Heart left ventricle (tissue), 16 donors: ENCODE measurements around the gene ATF7. TPM values are rescaled to one million over a fixed set of nuclear protein-coding genes. Genes with fewer than 3 reads are reported as not detected.

Experiments used
- ATAC-seq, 4 donors: fragments of 200-7000 bp; cut with Tn5 transposase; one replicate each; pipeline ENCODE4 v1.9.1; 2020 to 2022; ENCODE audit warnings: moderate library complexity in 4 of 4, mild to moderate bottlenecking in 3 of 4, moderate number of reproducible peaks in 1 of 4
- DNase-seq, 5 donors: peaks; one replicate each; pipeline ENCODE4 v3.0.0-alpha.2; 2020
- H3K27ac ChIP-seq, 12 donors: fragments of 200-600 bp; sonication (generic) in 4 of 12; one replicate each; pipeline versions ENCODE4 v1.5.0 to v1.8.0; 2016 to 2022; ENCODE audit warnings: mild to moderate bottlenecking in 2 of 12
- H3K27me3 ChIP-seq, 9 donors: fragments of 200-600 bp; sonication (generic) in 2 of 9; one replicate each; pipeline versions ENCODE4 v1.5.1 to v1.8.0; 2016 to 2022; ENCODE audit warnings: mild to moderate bottlenecking in 3 of 9
- H3K36me3 ChIP-seq, 9 donors: fragments of 200-600 bp; sonication (generic) in 2 of 9; one replicate each; pipeline versions ENCODE4 v1.5.0 to v1.8.0; 2018 to 2022; ENCODE audit warnings: mild to moderate bottlenecking in 2 of 9
- H3K4me1 ChIP-seq, 12 donors: fragments of 200-600 bp; sonication (generic) in 4 of 12; one replicate each; pipeline versions ENCODE4 v1.5.0 to v1.8.0; 2016 to 2022; ENCODE audit warnings: mild to moderate bottlenecking in 3 of 12
- H3K4me3 ChIP-seq, 12 donors: fragments of 200-600 bp; sonication (generic) in 4 of 12; one replicate each; pipeline versions ENCODE4 v1.5.0 to v1.8.0; 2017 to 2022; ENCODE audit warnings: mild to moderate bottlenecking in 9 of 12, moderate library complexity in 4 of 12
- H3K9me3 ChIP-seq, 12 donors: fragments of 200-600 bp; sonication (generic) in 4 of 12; one replicate each; pipeline versions ENCODE4 v1.5.0 to v1.8.0; 2016 to 2022; ENCODE audit warnings: mild to moderate bottlenecking in 1 of 12
- CTCF ChIP-seq, 12 donors: fragments of 200-600 bp; sonication (generic) in 4 of 12; IDR thresholded peaks; one replicate each; pipeline versions ENCODE4 v1.5.0 to v1.8.0; 2018 to 2022; ENCODE audit warnings: antibody characterized with exemption in 12 of 12, mild to moderate bottlenecking in 5 of 12
- POLR2A ChIP-seq, 2 donors: fragments of 450-650 bp; IDR thresholded peaks; one replicate each; pipeline ENCODE4 v1.6.1; 2017; ENCODE audit warnings: antibody characterized with exemption in 2 of 2, mild to moderate bottlenecking in 2 of 2, moderate library complexity in 2 of 2
- WGBS, 4 donors: extraction: QIAGEN DNeasy Blood & Tissue Kit in 2 of 4; methylation state at CpG; one replicate each; pipeline versions ENCODE4 v1.1.5 to v1.1.7; 2013 to 2018; 5-methylcytosine and 5-hydroxymethylcytosine counted together
- intact Hi-C, 10 donors: fragments of 100-400 bp; cut with DNase I; formaldehyde crosslinking; loops; one replicate each; pipeline versions ENCODE4 v1.11.1 to v1.14.2; 2022
- polyA plus RNA-seq, 2 donors: library from polyadenylated mRNA; stranded (reverse); fragments of 200-250 nt; gene quantifications; one replicate each; pipeline ENCODE4 v1.2.3, GENCODE V29; 2013
- total RNA-seq, 9 donors: library from RNA; depleted of rRNA in 2 of 9; stranded (reverse); fragments of >200 nt in 2 of 9; fragmentation: NEBNext Ultra II Directional in 3 of 9; extraction: Animal tissue kit (Norgen Biotek cat#: 25700) in 3 of 9; gene quantifications; one replicate each; pipeline versions ENCODE4 v1.1.0 to v1.2.4, GENCODE V29; 2016 to 2023
- donor health status: ischemic (EF 13 %, LVEDD 7.1; RV severe dilation, severe dysfunction).
- donor health status: healthy with polysubstance abuse.
- donor health status: DM: no; HTN: yes; CAD: no.
- donor health status: DM: no; HTN: no; CAD: no.
- donor health status: ischemic (EF 25% LVEDD 6.9; RV normal size, moderate dysfunction).
- donor health status: ischemic (EF 25% LVEDD 5.7; RV mildly dilated, moderate dysfunction).
- donor health status: healthy.
- donor health status: DM: yes; HTN: yes; CAD: no.
- donor health status: ischemic (EF 35%, LVEDD 5.7; RV mildly dilated, moderate dysfunction).
- donor health status: nonischemic (EF 11% LVEDD 7.7; RV severe dilation, severe dysfunction).
- donor health status: DM: yes; HTN: yes; CAD: no.
- donor health status: PGD.
- donor health status: ischemic (EF 29% LVEDD 5.4; RV normal size, mild dysfunction).
- donor health status: nonischemic (EF 23%, LVEDD 6.1; RV moderate dilation, normal function).

ATF7 gene
- total and polyA plus RNA-seq, 11 donors: 20.0 to 43.2 (median 31.8) TPM

DNA sequence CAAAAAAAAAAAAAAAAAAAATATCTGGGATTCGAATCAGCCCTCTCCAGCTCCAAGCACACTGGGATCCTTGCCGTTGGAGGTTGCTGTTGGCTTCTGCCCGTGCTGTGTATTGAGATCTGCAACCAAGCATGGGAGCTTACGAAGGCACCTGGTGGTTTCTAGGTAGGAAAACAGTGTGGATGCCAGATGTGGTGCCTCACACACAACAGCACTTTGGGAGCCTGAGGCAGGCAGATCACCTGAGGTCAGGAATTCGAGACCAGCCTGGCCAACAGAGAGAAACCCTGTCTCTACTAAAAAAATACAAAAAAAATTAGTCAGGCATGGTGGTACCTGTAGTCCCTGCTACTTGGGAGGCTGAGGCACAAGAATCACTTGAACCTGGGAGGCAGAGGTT is 47.4 kb downstream of the ATF7 start:
- no peak for ATAC-seq
- Histone ChIP-seq H3K4me1 (peaks cover 0 to 25% (median 10%) of the 10 kb centered on the region in 12 donors), H3K4me3 (no peak overlapping the region), H3K27me3 (no peaks in the 10 kb centered on the region), H3K9me3 (no peaks in the 10 kb centered on the region), H3K27ac (no peak overlapping the region), H3K36me3 (peaks cover 0 to 15% (median 0%) of the 10 kb centered on the region in 9 donors)
- intact Hi-C loops: no loop called here
- WGBS, 4 donors: 87 to 93% (median 90%) methylated on average over 5 of the region's 5 CpGs
- TF ChIP-seq POLR2A (IDR thresholded peaks at IDR 0.05): no peak
- no peak for TF ChIP-seq CTCF (IDR thresholded peaks at IDR 0.05)
- DNase-seq: no peak

DNA sequence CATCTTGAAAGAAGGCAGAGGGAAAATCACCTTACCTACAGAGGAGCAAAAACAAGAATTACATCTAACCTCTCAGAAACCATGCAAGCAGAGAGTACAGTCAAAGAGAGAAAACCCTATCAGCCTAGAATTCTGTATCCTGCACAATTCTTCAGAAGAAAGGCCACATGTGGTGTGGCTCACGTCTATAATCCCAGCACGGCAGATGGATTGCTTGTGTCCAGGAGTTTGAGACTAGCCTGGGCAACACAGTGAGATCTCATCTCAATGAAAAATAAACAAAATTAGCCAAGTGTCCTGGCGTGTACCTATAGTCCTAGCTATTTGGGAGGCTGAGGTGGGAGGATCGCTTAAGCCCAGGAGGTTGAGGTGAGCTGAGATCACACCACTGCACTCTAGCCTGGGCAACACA is 48.2 kb downstream of the ATF7 start:
- peaks cover 0 to 15% (median 0%) of the 10 kb centered on the region in 9 donors for H3K36me3 ChIP-seq

DNA sequence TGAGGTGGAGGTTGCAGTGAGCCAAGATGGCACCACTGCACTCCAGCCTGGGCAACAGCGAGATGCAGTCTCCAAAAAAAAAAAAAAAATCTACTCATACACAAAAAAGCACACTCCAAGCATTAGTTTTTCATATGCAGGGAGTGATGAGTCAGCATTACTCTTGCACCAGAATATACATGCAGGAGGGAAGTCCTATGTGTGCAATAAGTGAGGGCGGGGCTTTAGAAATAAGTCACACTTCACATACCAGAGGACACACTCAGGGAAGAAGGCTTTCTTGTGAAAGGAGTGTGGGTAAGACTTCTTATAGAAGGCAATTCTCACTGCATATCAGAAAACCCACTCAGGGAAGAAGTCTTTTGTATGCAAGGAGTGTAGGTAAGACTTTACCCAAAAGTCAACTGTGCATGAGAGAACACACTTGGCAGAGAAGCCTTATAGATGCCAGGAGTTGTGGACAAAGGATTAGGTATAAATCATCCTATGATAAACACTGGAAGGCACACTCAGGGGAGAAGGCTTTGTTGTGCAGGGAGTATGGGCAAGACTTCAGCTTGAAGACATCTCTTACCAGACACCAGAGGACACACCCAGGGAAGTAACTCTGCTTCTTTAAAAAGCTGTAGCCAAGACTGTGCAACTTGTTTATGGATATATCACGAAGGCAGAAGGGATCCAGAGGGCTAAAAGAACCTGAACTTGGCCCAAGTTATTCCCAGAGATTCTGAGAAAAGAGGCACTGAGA is 50.5 kb downstream of the ATF7 start:
- TF ChIP-seq POLR2A (IDR thresholded peaks at IDR 0.05) (no peak), CTCF (IDR thresholded peaks at IDR 0.05) (no peak)
- peaks cover 0 to 25% (median 0%) of the 10 kb centered on the region in 9 donors for H3K36me3 ChIP-seq
- intact Hi-C loops: no loop called here
- no peak for DNase-seq
- peak in 3 of 4 donors; percentile 41 to 66 (median 46) for ATAC-seq
- H3K27me3 ChIP-seq: no peaks in the 10 kb centered on the region
- H3K4me3 ChIP-seq: no peak overlapping the region
- no peaks in the 10 kb centered on the region for H3K9me3 ChIP-seq
- H3K4me1 ChIP-seq: peaks cover 0 to 31% (median 10%) of the 10 kb centered on the region in 12 donors
- peak overlapping the region in 1 of 12 donors; percentile 50 for H3K27ac ChIP-seq
- WGBS, 4 donors: 83 to 87% (median 85%) methylated on average over 3 of the region's 3 CpGs

More for the DNA sequence above, 48.2 kb downstream of the ATF7 start:
- Histone ChIP-seq H3K27me3 (no peaks in the 10 kb centered on the region), H3K9me3 (no peaks in the 10 kb centered on the region), H3K4me3 (no peak overlapping the region), H3K27ac (no peak overlapping the region), H3K4me1 (peaks cover 0 to 25% (median 10%) of the 10 kb centered on the region in 12 donors)
- WGBS, 4 donors: 91 to 96% (median 93%) methylated on average over 4 of the region's 4 CpGs
- TF ChIP-seq POLR2A (IDR thresholded peaks at IDR 0.05): no peak
- no peak for TF ChIP-seq CTCF (IDR thresholded peaks at IDR 0.05)
- no peak for ATAC-seq
- no peak for DNase-seq
- intact Hi-C loops: no loop called here

DNA sequence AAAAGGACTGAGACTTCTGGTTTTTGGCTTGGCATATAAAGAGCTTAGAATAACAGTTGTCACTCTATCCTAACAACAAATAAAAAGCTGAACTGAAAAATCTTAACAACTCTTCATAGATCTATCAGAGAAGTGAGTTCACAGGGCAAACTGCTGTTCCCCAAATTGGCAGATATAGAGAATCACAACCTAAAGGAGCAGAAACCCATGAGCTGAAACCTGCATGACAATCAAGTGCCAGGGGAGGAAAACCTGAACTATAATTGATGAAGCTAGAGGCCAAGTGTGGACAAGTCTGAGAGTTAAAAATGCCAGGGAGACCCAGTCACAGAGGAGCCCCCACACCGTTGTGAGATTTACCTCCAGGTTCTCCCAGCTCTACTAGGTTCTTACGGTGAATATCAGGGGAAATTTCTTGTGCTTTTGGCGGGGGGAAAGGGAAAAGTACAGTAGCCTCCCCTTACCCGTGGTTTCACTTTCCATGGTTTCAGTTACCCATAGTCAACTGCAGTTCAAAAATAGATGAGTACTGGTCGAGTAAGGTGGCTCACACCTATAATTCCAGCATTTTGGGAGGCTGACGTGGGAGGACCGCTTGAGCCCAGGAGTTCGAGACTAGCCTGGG is 53.9 kb downstream of the ATF7 start:
- Histone ChIP-seq H3K9me3 (no peaks in the 10 kb centered on the region), H3K27me3 (no peaks in the 10 kb centered on the region), H3K4me3 (no peak overlapping the region), H3K36me3 (peaks cover 0 to 25% (median 0%) of the 10 kb centered on the region in 9 donors), H3K27ac (no peak overlapping the region), H3K4me1 (peaks cover 0 to 53% (median 25%) of the 10 kb centered on the region in 12 donors)
- no peak for TF ChIP-seq CTCF (IDR thresholded peaks at IDR 0.05)
- TF ChIP-seq POLR2A (IDR thresholded peaks at IDR 0.05): no peak
- ATAC-seq: no peak
- 86 to 94% (median 93%) methylated on average over 8 of the region's 8 CpGs for WGBS, 4 donors
- no peak for DNase-seq
- intact Hi-C loops: no loop called here
